ENCODE data around the gene PLCB1.

PLCB1 gene

GRCh38 chr20:8291200-8291599 lies 159.1 kb downstream of the PLCB1 start:
- no peak overlapping the region for H3K4me3 ChIP-seq (replicated peaks; ENCODE audit: low read depth, low read length)
- no peak for TF ChIP-seq CTCF (IDR thresholded peaks at IDR 0.05; ENCODE audit: low read length, missing control alignments)
- DNase-seq (ENCODE audit: low read depth): no peak

GRCh38 chr20:8291873-8292272 lies 159.8 kb downstream of the PLCB1 start:
- H3K4me3 ChIP-seq (replicated peaks; ENCODE audit: low read depth, low read length): no peak overlapping the region
- DNase-seq (ENCODE audit: low read depth): peak; percentile 11
- TF ChIP-seq CTCF (IDR thresholded peaks at IDR 0.05; ENCODE audit: low read length, missing control alignments): no peak

- TF ChIP-seq CTCF (IDR thresholded peaks at IDR 0.05; ENCODE audit: low read length, missing control alignments): no peak
These were observed 160.7 kb downstream of the PLCB1 start for GRCh38 chr20:8292793-8293192.

GRCh38 chr20:8293750-8294149 lies 161.7 kb downstream of the PLCB1 start:
- no peak for DNase-seq (ENCODE audit: low read depth)
- no peak for TF ChIP-seq CTCF (IDR thresholded peaks at IDR 0.05; ENCODE audit: low read length, missing control alignments)
- no peak overlapping the region for H3K4me3 ChIP-seq (replicated peaks; ENCODE audit: low read depth, low read length)

More at GRCh38 chr20:8292793-8293192, 160.7 kb downstream of the PLCB1 start:
- no peak overlapping the region for H3K4me3 ChIP-seq (replicated peaks; ENCODE audit: low read depth, low read length)
- DNase-seq (ENCODE audit: low read depth): no peak

- H3K4me3 ChIP-seq (replicated peaks; ENCODE audit: low read depth, low read length): no peak overlapping the region
- no peak for TF ChIP-seq CTCF (IDR thresholded peaks at IDR 0.05; ENCODE audit: low read length, missing control alignments)
- no peak for DNase-seq (ENCODE audit: low read depth)
These were observed 164.5 kb downstream of the PLCB1 start for GRCh38 chr20:8296536-8296935.

GRCh38 chr20:8298426-8299043 lies 166.5 kb downstream of the PLCB1 start:
- TF ChIP-seq CTCF (IDR thresholded peaks at IDR 0.05; ENCODE audit: low read length, missing control alignments): no peak
- no peak for DNase-seq (ENCODE audit: low read depth)
- no peak overlapping the region for H3K4me3 ChIP-seq (replicated peaks; ENCODE audit: low read depth, low read length)

- H3K4me3 ChIP-seq (replicated peaks; ENCODE audit: low read depth, low read length): no peak overlapping the region
- no peak for TF ChIP-seq CTCF (IDR thresholded peaks at IDR 0.05; ENCODE audit: low read length, missing control alignments)
- DNase-seq (ENCODE audit: low read depth): peak; percentile 20
These were observed 167.9 kb downstream of the PLCB1 start for GRCh38 chr20:8299921-8300320.

Data from fibroblast of pulmonary artery (primary cell).